Umbilical cord (tissue), 1 donor: ENCODE results near the gene CELA3B. TPM values are rescaled to one million over a fixed set of nuclear protein-coding genes. Genes with fewer than 3 reads are reported as not detected.

Source experiments
- total RNA-seq: library from RNA; depleted of rRNA; stranded (reverse); fragments of >200 nt; gene quantifications from one replicate; pipeline ENCODE4 v1.2.3, GENCODE V29; 2014; ENCODE audit warnings: low replicate concordance; ENCODE audit not compliant: insufficient read depth

The CELA3B gene
- total RNA-seq, 1 donor from 2014 or later: not detected

Other genes starting within 250 kb of the CELA3B start
- 74.6 TPM for gene USP48, start 193.9 kb upstream of the CELA3B start, total RNA-seq
- 2.2 TPM for gene LDLRAD2, start 164.8 kb upstream of the CELA3B start, total RNA-seq
- gene HSPG2, start 39.7 kb upstream of the CELA3B start, total RNA-seq: 604 TPM
- gene CELA3A, start 24.6 kb downstream of the CELA3B start, total RNA-seq: not detected
- gene CDC42, start 75.7 kb downstream of the CELA3B start, total RNA-seq: 412 TPM
- 14.0 TPM for gene WNT4, start 166.1 kb downstream of the CELA3B start, total RNA-seq